BJ (cell line): ENCODE data around the gene ABCG8. TPM values are rescaled to one million over a fixed set of nuclear protein-coding genes. Genes with fewer than 3 reads are reported as not detected.

Source experiments
- CTCF ChIA-PET: fragments of 350-600 bp; formaldehyde crosslinking; extraction: SDS; loops from one replicate; lab custom pipeline; 2021; ENCODE audit warnings: antibody characterized with exemption, inconsistent platforms; lab: Yijun Ruan, JAX
- POLR2A ChIA-PET: fragments of 300-600 bp; sonication (Branson Sonifier 250); formaldehyde crosslinking; extraction: SDS; loops from one replicate; lab custom pipeline; 2021; ENCODE audit warnings: antibody characterized with exemption; lab: Charles Lee
- DNase-seq: peaks from one replicate; pipeline ENCODE4 v3.0.0-alpha.2; 2011; ENCODE audit warnings: low read depth
- H3K27me3 ChIP-seq: 2 replicates; pipeline ENCODE4 v1.6.0; 2011; ENCODE audit warnings: low read length; ENCODE audit not compliant: control insufficient read depth, insufficient read depth
- H3K36me3 ChIP-seq: 2 replicates; pipeline ENCODE4 v1.5.1; 2011; ENCODE audit warnings: low read length; ENCODE audit not compliant: control insufficient read depth, insufficient read depth
- H3K4me3 ChIP-seq: 2 replicates; pipeline ENCODE4 v1.5.1; 2011; ENCODE audit warnings: low read depth, mild to moderate bottlenecking, control low read depth, low read length
- CTCF ChIP-seq: IDR thresholded peaks from 2 replicates; pipeline ENCODE4 v1.5.1; 2011; ENCODE audit warnings: low read depth, mild to moderate bottlenecking, control low read depth, inconsistent platforms, low read length, moderate library complexity; ENCODE audit not compliant: insufficient read depth
- polyA plus RNA-seq: library from polyadenylated mRNA; depleted of rRNA; stranded (reverse); fragments of >200 nt; gene quantifications from 2 replicates; pipeline ENCODE4 v1.2.3, GENCODE V29; 2011

ABCG8 gene
- polyA plus RNA-seq, 1 experiment = not detected

DNA sequence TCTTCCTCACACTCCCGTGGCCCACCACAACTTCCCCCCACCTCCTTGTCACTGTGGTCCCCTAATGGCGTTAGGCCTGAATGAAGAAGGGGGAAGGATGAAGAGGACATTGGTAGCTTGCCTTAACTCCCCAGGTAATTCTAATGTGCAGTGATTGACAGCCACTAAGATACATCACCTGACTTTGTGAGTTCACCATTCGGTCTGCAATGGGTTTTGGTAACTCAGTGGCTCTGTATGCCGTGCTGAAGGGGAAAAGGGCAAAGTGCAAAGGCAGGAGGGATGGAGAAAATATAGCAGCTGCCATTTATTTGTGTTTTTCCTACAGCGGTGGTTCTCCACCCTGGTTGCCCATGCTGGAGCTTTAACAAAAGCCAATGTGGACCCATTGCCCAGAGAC is 42.2 kb downstream of the ABCG8 start:
- H3K4me3 ChIP-seq = no peak overlapping the region
- POLR2A ChIA-PET = no interaction called here
- no peak for TF ChIP-seq CTCF
- DNase-seq = no peak
- no peaks in the 10 kb centered on the region for H3K36me3 ChIP-seq
- CTCF ChIA-PET = interaction anchor here (1.3 kb wide), 1 partner anchor 41 kb away, joined by 4 read pairs; no protein-coding TSS in a partner anchor
- H3K27me3 ChIP-seq = no peaks in the 10 kb centered on the region

DNA sequence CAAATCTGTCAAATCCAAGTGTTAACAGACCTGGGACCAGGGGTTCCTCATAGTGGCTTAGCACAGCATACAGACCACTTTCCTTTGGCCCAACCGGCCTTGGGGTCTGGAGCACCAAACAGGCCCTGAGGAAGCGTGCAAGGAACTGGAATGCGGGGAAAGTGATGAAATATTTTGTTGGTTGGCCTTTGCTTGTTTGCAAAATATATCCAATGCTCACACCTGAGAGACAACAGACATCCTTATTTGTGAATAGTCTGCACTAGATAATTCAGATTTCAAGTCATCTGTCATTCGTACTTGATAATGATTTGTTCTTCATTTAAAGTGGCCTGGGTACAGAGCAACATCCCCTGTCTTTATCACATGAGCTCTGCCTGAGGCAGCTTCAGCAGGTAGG is 43.5 kb downstream of the ABCG8 start:
- H3K4me3 ChIP-seq = no peak overlapping the region
- POLR2A ChIA-PET = no interaction called here
- H3K36me3 ChIP-seq = peaks cover 2% of the 10 kb centered on the region; the same call in 1 of the 2 replicates
- TF ChIP-seq CTCF = no peak
- no peak for DNase-seq
- CTCF ChIA-PET = interaction anchor here (0.7 kb wide), 1 partner anchor 20 kb away, joined by 3 read pairs; no protein-coding TSS in a partner anchor
- no peaks in the 10 kb centered on the region for H3K27me3 ChIP-seq

DNA sequence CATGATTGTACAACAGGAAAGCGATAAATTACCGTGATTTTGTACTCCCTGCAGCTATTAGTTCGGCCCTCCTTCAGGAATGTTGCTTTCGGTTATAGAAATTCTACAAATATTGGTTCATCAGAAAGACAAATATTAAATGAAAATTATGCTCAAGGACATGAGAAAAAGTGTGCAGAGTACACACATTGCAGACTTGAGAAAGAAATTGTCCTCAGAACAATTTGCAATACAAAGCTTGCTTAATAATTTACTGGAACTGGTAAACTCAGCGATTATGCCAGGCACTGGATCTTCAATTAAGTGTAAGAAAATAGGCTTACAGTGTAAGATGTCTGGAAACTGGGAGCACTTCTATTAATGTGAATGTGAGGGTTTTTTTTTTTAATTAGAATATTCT is 45.9 kb downstream of the ABCG8 start:
- Histone ChIP-seq H3K27me3 (no peaks in the 10 kb centered on the region), H3K4me3 (no peak overlapping the region), H3K36me3 (peaks cover 6% of the 10 kb centered on the region; the same call in 1 of the 2 replicates)
- DNase-seq = no peak
- CTCF ChIA-PET = no interaction called here
- POLR2A ChIA-PET = no interaction called here
- TF ChIP-seq CTCF = no peak

GRCh38 chr2:43885132-43885632 is 46.4 kb downstream of the ABCG8 start:
- POLR2A ChIA-PET = no interaction called here
- peaks cover 6% of the 10 kb centered on the region; the same call in 1 of the 2 replicates for H3K36me3 ChIP-seq
- TF ChIP-seq CTCF = no peak
- no peaks in the 10 kb centered on the region for H3K27me3 ChIP-seq
- CTCF ChIA-PET = interaction anchor here (1.0 kb wide), 1 partner anchor 66 kb away, joined by 3 read pairs; no protein-coding TSS in a partner anchor
- no peak for DNase-seq
- H3K4me3 ChIP-seq = no peak overlapping the region

DNA sequence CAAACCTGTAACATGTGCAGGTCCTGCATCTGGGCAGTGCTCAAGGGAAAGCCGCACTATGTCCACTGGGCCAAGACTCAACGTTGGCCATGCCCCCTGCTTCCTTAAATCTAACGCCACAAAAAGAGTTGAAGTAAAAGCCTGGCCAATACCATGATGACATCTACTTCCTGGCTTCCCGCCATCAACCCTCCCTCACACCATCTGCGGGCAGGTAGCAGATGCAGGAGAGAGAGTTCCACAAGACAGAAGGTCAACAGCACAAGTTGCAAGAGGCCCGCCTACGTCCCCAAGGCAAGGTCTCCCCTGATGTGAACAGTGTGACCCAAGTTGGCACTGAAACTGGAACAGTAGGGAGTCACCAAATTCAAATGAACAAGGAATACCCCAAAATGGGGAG is 48.4 kb downstream of the ABCG8 start:
- no peak for TF ChIP-seq CTCF
- no peaks in the 10 kb centered on the region for H3K27me3 ChIP-seq
- ChIA-PET CTCF (no interaction called here), POLR2A (interaction anchor here (0.6 to 0.7 kb wide), 2 partner anchors 10 to 71 kb away, joined by 7 to 12 read pairs; no protein-coding TSS in a partner anchor)
- DNase-seq = no peak
- H3K36me3 ChIP-seq = peaks cover 6% of the 10 kb centered on the region; the same call in 1 of the 2 replicates
- no peak overlapping the region for H3K4me3 ChIP-seq
